IMR-90 (cell line): ENCODE results near the gene STKLD1. TPM values are rescaled to one million over a fixed set of nuclear protein-coding genes. Genes with fewer than 3 reads are reported as not detected.

Source experiments
- ATAC-seq: fragments of 200-7000 bp; cut with Tn5 transposase; 2 replicates; pipeline ENCODE4 v1.9.1; 2020; ENCODE audit warnings: low read depth, mild to moderate bottlenecking, moderate library complexity
- BruUV-seq: library from RNA; stranded (reverse); fragments of 400-500 nt; replicated peaks from 2 replicates; lab custom pipeline; 2021; lab: Mats Ljungman, UMichigan
- CTCF ChIA-PET: fragments of 300-600 bp; formaldehyde crosslinking; extraction: SDS; loops from one replicate; lab custom pipeline; 2021; ENCODE audit warnings: antibody characterized with exemption; lab: Yijun Ruan, JAX
- POLR2A ChIA-PET: fragments of 300-600 bp; sonication (Branson Sonifier 250); formaldehyde crosslinking; loops from one replicate; lab custom pipeline; 2022; ENCODE audit warnings: antibody characterized with exemption; ENCODE audit not compliant: unreplicated experiment; lab: Charles Lee
- DNase-seq: peaks from one replicate; pipeline ENCODE4 v3.0.0; 2013
- H2AFZ ChIP-seq: replicated peaks from 2 replicates; pipeline ENCODE3; 2013; ENCODE audit warnings: low read length, mild to moderate bottlenecking; ENCODE audit not compliant: poor library complexity
- H2AK5ac ChIP-seq: 2 replicates; pipeline ENCODE4 v1.6.1; 2013; ENCODE audit warnings: low read depth, low read length, inconsistent platforms
- H2AK9ac ChIP-seq: replicated peaks from 2 replicates; pipeline ENCODE3; 2013; ENCODE audit warnings: mild to moderate bottlenecking, low read depth, low read length, moderate library complexity; ENCODE audit not compliant: poor library complexity
- H2BK120ac ChIP-seq: 2 replicates; pipeline ENCODE4 v1.6.1; 2013; ENCODE audit warnings: low read depth, low read length, inconsistent platforms
- H2BK15ac ChIP-seq: 3 replicates; pipeline ENCODE4 v1.6.1; 2013; ENCODE audit warnings: low read depth, low read length, inconsistent platforms
- H2BK20ac ChIP-seq: 2 replicates; pipeline ENCODE4 v1.6.1; 2013; ENCODE audit warnings: low read depth, mild to moderate bottlenecking, inconsistent platforms, low read length, moderate library complexity
- H2BK5ac ChIP-seq: 2 replicates; pipeline ENCODE4 v1.6.1; 2013; ENCODE audit warnings: mild to moderate bottlenecking, low read depth, low read length, inconsistent platforms; ENCODE audit not compliant: poor library complexity, severe bottlenecking
- H3K14ac ChIP-seq: replicated peaks from 2 replicates; pipeline ENCODE4 v1.6.1; 2013; ENCODE audit warnings: low read depth, low read length, inconsistent platforms
- H3K18ac ChIP-seq: 2 replicates; pipeline ENCODE4 v1.6.1; 2013; ENCODE audit warnings: low read depth, low read length, control low read depth
- H3K23ac ChIP-seq: 2 replicates; pipeline ENCODE4 v1.6.1; 2013; ENCODE audit warnings: low read depth, low read length, inconsistent platforms
- H3K27ac ChIP-seq: 2 replicates; pipeline ENCODE4 v1.5.1; 2013; ENCODE audit warnings: mild to moderate bottlenecking, control low read depth, low read length; ENCODE audit not compliant: insufficient read depth
- H3K27me3 ChIP-seq: 2 replicates; pipeline ENCODE4 v1.6.1; 2013; ENCODE audit warnings: low read length; ENCODE audit not compliant: control insufficient read depth, insufficient read depth
- H3K36me3 ChIP-seq: 2 replicates; pipeline ENCODE4 v1.6.1; 2013; ENCODE audit warnings: low read length, mixed read lengths; ENCODE audit not compliant: control insufficient read depth, insufficient read depth
- H3K4ac ChIP-seq: 2 replicates; pipeline ENCODE4 v1.6.1; 2013; ENCODE audit warnings: low read depth, low read length, inconsistent platforms
- H3K4me1 ChIP-seq: 2 replicates; pipeline ENCODE4 v1.6.1; 2013; ENCODE audit warnings: low read length, mixed read lengths; ENCODE audit not compliant: control insufficient read depth, insufficient read depth
- H3K4me2 ChIP-seq: 2 replicates; pipeline ENCODE4 v1.6.1; 2013; ENCODE audit warnings: low read depth, mild to moderate bottlenecking, control low read depth, low read length, moderate library complexity
- H3K4me3 ChIP-seq: 2 replicates; pipeline ENCODE4 v1.5.1; 2013; ENCODE audit warnings: low read depth, mild to moderate bottlenecking, control low read depth, low read length, moderate library complexity; ENCODE audit not compliant: insufficient read depth
- H3K56ac ChIP-seq: 2 replicates; pipeline ENCODE4 v1.6.1; 2013; ENCODE audit warnings: low read length, inconsistent platforms; ENCODE audit not compliant: insufficient read depth; ENCODE audit errors: extremely low read depth
- H3K79me1 ChIP-seq, 2 experiments: 2 replicates each; pipeline ENCODE4 v1.6.1; 2013; ENCODE audit warnings: low read length in 2 of 2, inconsistent platforms in 1 of 2, low read depth in 1 of 2
- H3K9ac ChIP-seq: 2 replicates; pipeline ENCODE4 v1.6.1; 2013; ENCODE audit warnings: low read depth, low read length, control low read depth
- H3K9me1 ChIP-seq: 2 replicates; pipeline ENCODE4 v1.6.1; 2013; ENCODE audit warnings: low read length, inconsistent platforms; ENCODE audit not compliant: insufficient read depth
- H3K9me3 ChIP-seq: 2 replicates; pipeline ENCODE4 v1.6.1; 2013; ENCODE audit warnings: low read length; ENCODE audit not compliant: control insufficient read depth, insufficient read depth
- H4K20me1 ChIP-seq: 2 replicates; pipeline ENCODE4 v1.6.1; 2013; ENCODE audit warnings: low read length, inconsistent platforms; ENCODE audit not compliant: insufficient read depth
- H4K5ac ChIP-seq: 2 replicates; pipeline ENCODE4 v1.6.1; 2013; ENCODE audit warnings: mild to moderate bottlenecking, low read depth, low read length, control low read depth
- H4K8ac ChIP-seq, 2 experiments: 2 replicates each; pipeline ENCODE4 v1.6.1; 2013; ENCODE audit warnings: low read depth in 2 of 2, low read length in 2 of 2, control low read depth in 1 of 2, inconsistent platforms in 1 of 2
- H4K91ac ChIP-seq: 2 replicates; pipeline ENCODE4 v1.6.1; 2013; ENCODE audit warnings: low read depth, low read length, inconsistent platforms; ENCODE audit not compliant: insufficient read depth
- BHLHE40 ChIP-seq: fragments of 150-350 bp; IDR thresholded peaks from 2 replicates; pipeline ENCODE4 v1.6.1; 2016; ENCODE audit warnings: mild to moderate bottlenecking, low read depth, low read length
- CEBPB ChIP-seq: IDR thresholded peaks from 2 replicates; pipeline ENCODE4 v1.6.1; 2012; ENCODE audit warnings: low read depth, low read length, improper control_type of control experiment
- CHD1 ChIP-seq: IDR thresholded peaks from 2 replicates; pipeline ENCODE4 v1.6.1; 2012; ENCODE audit warnings: low read depth, low read length, improper control_type of control experiment
- FOS ChIP-seq: fragments of 150-350 bp; IDR thresholded peaks from 2 replicates; pipeline ENCODE4 v1.6.1; 2016; ENCODE audit warnings: low read depth, low read length
- MAFK ChIP-seq: IDR thresholded peaks from 2 replicates; pipeline ENCODE4 v1.6.1; 2012; ENCODE audit warnings: low read depth, low read length, improper control_type of control experiment
- MAZ ChIP-seq: IDR thresholded peaks from 2 replicates; pipeline ENCODE4 v1.6.1; 2012; ENCODE audit warnings: low read depth, mild to moderate bottlenecking, low read length, improper control_type of control experiment, moderate library complexity, borderline replicate concordance
- MXI1 ChIP-seq: IDR thresholded peaks from 2 replicates; pipeline ENCODE4 v1.6.1; 2012; ENCODE audit warnings: low read depth, mild to moderate bottlenecking, low read length, moderate library complexity, borderline replicate concordance
- NFE2L2 ChIP-seq: fragments of 150-350 bp; IDR thresholded peaks from 2 replicates; pipeline ENCODE4 v1.6.1; 2016; ENCODE audit warnings: low read depth, mild to moderate bottlenecking, low read length
- POLR2A ChIP-seq: IDR thresholded peaks from 2 replicates; pipeline ENCODE4 v1.6.1; 2012; ENCODE audit warnings: mild to moderate bottlenecking, low read depth, low read length
- RAD21 ChIP-seq: IDR thresholded peaks from 2 replicates; pipeline ENCODE4 v1.6.1; 2012; ENCODE audit warnings: low read length, improper control_type of control experiment
- RCOR1 ChIP-seq: IDR thresholded peaks from 2 replicates; pipeline ENCODE4 v1.6.1; 2012; ENCODE audit warnings: mild to moderate bottlenecking, low read length, improper control_type of control experiment; ENCODE audit not compliant: insufficient replicate concordance
- RFX5 ChIP-seq: IDR thresholded peaks from 2 replicates; pipeline ENCODE4 v1.8.0; 2012; ENCODE audit warnings: low read depth, mild to moderate bottlenecking, low read length, moderate library complexity
- SMC3 ChIP-seq: fragments of 150-350 bp; IDR thresholded peaks from 2 replicates; pipeline ENCODE4 v1.6.1; 2016; ENCODE audit warnings: low read depth, mild to moderate bottlenecking, antibody characterized with exemption, low read length, moderate library complexity
- WGBS, 2 experiments: methylation state at CpG; one replicate each; pipeline versions ENCODE4 v1.1.5 to v1.1.7; 2013; ENCODE audit warnings: missing lambda C conversion rate in 2 of 2; ENCODE audit not compliant: insufficient read length in 1 of 2; ENCODE audit errors: extremely low coverage in 2 of 2; 5-methylcytosine and 5-hydroxymethylcytosine counted together
- dilution Hi-C: fragments of 300-500 bp; cut with HindIII; formaldehyde crosslinking; loops from one replicate; pipeline ENCODE4 v1.14.3; 2018; ENCODE audit warnings: low sequenced_read_pairs; ENCODE audit not compliant: unreplicated experiment
- in situ Hi-C: fragments of 300-500 bp; cut with MboI; formaldehyde crosslinking; loops from 3 replicates; pipeline ENCODE4 v1.14.3; 2019; ENCODE audit warnings: low sequenced_read_pairs, inconsistent platforms, mixed read lengths
- intact Hi-C: fragments of 100-400 bp; cut with micrococcal nuclease; formaldehyde crosslinking; loops from 2 replicates; pipeline ENCODE4 v1.10.0; 2022
- polyA plus RNA-seq, 3 experiments: library from polyadenylated mRNA; depleted of rRNA; stranded (reverse); fragments of >200 nt; gene quantifications; 2 replicates each; pipeline ENCODE4 v1.2.3, GENCODE V29; 2012; ENCODE audit warnings: low replicate concordance in 1 of 3
- total RNA-seq: library from RNA; depleted of rRNA; stranded (reverse); fragments of >200 nt; gene quantifications from 2 replicates; pipeline ENCODE4 v1.2.3, GENCODE V29; 2012
- TF ChIP-seq, protein P1 (sequence below): fragments of 150-350 bp; IDR thresholded peaks from 2 replicates; pipeline ENCODE4 v1.6.1; 2016; ENCODE audit warnings: low read depth, mild to moderate bottlenecking, low read length, moderate library complexity, borderline replicate concordance
- TF ChIP-seq, protein P2 (sequence below): conservative IDR thresholded peaks from 2 replicates; pipeline ENCODE4 v1.5.1; 2012; ENCODE audit warnings: mild to moderate bottlenecking, low read depth, low read length, improper control_type of control experiment
- TF ChIP-seq, protein P3 (sequence below): fragments of 150-350 bp; IDR thresholded peaks from 2 replicates; pipeline ENCODE4 v1.6.1; 2017; ENCODE audit warnings: mild to moderate bottlenecking, antibody characterized with exemption, low read length, low read depth

The STKLD1 gene
- total and polyA plus RNA-seq, 2 of the 4 experiments (the other 2 are of a cell fraction): 0.54 to 0.65 TPM

DNA sequence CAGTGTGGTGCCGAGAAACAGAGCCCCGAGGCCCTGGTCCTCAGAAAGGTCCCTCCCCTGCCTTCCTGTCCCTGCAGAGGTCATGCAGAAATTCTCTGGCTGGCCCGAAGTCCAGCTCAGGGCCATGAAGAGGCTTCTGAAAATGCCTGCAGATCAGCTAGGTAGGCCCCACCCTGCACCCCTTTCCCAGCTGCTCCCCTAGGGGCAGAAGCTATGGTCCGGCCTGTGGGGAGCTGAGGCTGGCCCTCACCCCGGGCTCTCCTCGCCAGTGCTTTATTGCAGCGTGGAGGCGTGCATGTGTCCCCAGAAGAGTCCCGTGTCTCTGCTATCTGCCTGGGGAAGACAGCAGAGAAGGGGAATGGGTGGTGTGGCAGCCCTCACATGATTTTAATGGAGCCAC lies 21.7 kb downstream of the STKLD1 start:
- Histone ChIP-seq H3K36me3 (peaks cover 1% of the 10 kb centered on the region), H2BK5ac (no peak overlapping the region), H2AK5ac (no peak overlapping the region), H4K8ac (no peak overlapping the region), H4K20me1 (no peaks in the 10 kb centered on the region), H3K4me2 (no peak overlapping the region), H3K27ac (no peak overlapping the region), H4K5ac (no peak overlapping the region), H3K9me3 (no peaks in the 10 kb centered on the region), H2BK15ac (no peak overlapping the region), H3K79me1 (no peaks in the 10 kb centered on the region), H4K91ac (no peak overlapping the region), H3K9ac (no peak overlapping the region), H3K18ac (no peak overlapping the region), H3K4me1 (no peaks in the 10 kb centered on the region), H3K4me3 (no peak overlapping the region), H3K4ac (no peak overlapping the region), H2AFZ (no peak overlapping the region), H2BK20ac (no peak overlapping the region), H2AK9ac (no peak overlapping the region), H2BK120ac (no peak overlapping the region), H3K9me1 (0 out of 2 replicates have a peak, but pooled peaks cover 4% of the 10 kb centered on the region), H3K14ac (no peak overlapping the region), H3K56ac (no peak overlapping the region), H3K27me3 (peaks cover 30% of the 10 kb centered on the region), H3K23ac (no peak overlapping the region)
- ATAC-seq (no peak), DNase-seq (no peak)
- dilution Hi-C loops (no loop called here), in situ Hi-C loops (no loop called here), intact Hi-C loops (no loop called here)
- CTCF ChIA-PET: no interaction called here
- BruUV-seq: no TSS peak
- TF ChIP-seq BHLHE40: no peak
- TF ChIP-seq, protein P1, sequence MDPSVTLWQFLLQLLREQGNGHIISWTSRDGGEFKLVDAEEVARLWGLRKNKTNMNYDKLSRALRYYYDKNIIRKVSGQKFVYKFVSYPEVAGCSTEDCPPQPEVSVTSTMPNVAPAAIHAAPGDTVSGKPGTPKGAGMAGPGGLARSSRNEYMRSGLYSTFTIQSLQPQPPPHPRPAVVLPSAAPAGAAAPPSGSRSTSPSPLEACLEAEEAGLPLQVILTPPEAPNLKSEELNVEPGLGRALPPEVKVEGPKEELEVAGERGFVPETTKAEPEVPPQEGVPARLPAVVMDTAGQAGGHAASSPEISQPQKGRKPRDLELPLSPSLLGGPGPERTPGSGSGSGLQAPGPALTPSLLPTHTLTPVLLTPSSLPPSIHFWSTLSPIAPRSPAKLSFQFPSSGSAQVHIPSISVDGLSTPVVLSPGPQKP: no peak
- no peak for TF ChIP-seq MAFK
- no peak for TF ChIP-seq POLR2A
- no peak for TF ChIP-seq FOS
- TF ChIP-seq, protein P2, sequence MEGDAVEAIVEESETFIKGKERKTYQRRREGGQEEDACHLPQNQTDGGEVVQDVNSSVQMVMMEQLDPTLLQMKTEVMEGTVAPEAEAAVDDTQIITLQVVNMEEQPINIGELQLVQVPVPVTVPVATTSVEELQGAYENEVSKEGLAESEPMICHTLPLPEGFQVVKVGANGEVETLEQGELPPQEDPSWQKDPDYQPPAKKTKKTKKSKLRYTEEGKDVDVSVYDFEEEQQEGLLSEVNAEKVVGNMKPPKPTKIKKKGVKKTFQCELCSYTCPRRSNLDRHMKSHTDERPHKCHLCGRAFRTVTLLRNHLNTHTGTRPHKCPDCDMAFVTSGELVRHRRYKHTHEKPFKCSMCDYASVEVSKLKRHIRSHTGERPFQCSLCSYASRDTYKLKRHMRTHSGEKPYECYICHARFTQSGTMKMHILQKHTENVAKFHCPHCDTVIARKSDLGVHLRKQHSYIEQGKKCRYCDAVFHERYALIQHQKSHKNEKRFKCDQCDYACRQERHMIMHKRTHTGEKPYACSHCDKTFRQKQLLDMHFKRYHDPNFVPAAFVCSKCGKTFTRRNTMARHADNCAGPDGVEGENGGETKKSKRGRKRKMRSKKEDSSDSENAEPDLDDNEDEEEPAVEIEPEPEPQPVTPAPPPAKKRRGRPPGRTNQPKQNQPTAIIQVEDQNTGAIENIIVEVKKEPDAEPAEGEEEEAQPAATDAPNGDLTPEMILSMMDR: no peak
- no peak for TF ChIP-seq CEBPB
- TF ChIP-seq SMC3: no peak
- TF ChIP-seq NFE2L2: no peak
- no peak for TF ChIP-seq MAZ
- TF ChIP-seq RAD21: no peak
- TF ChIP-seq MXI1: no peak
- no peak for TF ChIP-seq RCOR1
- TF ChIP-seq, protein P3, sequence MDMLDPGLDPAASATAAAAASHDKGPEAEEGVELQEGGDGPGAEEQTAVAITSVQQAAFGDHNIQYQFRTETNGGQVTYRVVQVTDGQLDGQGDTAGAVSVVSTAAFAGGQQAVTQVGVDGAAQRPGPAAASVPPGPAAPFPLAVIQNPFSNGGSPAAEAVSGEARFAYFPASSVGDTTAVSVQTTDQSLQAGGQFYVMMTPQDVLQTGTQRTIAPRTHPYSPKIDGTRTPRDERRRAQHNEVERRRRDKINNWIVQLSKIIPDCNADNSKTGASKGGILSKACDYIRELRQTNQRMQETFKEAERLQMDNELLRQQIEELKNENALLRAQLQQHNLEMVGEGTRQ: no peak
- TF ChIP-seq RFX5: no peak
- TF ChIP-seq CHD1: no peak
- POLR2A ChIA-PET: no interaction called here
- WGBS, 2 experiments: 85% methylated on average over 6 of the region's 9 CpGs; no CpG with 5 or more reads in 1 of the 2 experiments
